Measurements from ENCODE around the gene SRD5A1.

DNA sequence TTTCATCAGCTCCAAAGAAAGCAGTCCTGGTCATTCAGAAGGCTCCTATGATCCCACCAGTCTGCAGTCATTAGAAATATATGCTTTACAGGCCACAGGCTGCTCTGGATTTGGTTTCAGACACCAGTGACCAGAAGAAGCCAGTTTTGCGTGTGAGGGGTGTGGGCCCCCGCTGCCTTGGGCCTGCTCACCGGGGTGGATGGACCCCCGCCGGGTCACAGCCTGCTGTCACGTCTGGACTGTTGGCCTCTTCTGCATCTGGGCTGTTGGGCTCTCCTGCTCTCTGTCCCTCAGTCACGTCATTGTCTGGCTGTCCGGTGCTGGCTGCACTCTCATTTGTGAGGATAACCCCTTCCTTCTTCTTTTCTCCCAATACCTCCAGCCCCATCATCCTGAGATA lies 33.5 kb upstream of the SRD5A1 start:
- no peak for TF ChIP-seq CBX5 (IDR thresholded peaks at IDR 0.05; ENCODE audit: low read depth, low read length)
- no peak for TF ChIP-seq JUND (IDR thresholded peaks at IDR 0.05; ENCODE audit: low read length)
- TF ChIP-seq, protein P1, sequence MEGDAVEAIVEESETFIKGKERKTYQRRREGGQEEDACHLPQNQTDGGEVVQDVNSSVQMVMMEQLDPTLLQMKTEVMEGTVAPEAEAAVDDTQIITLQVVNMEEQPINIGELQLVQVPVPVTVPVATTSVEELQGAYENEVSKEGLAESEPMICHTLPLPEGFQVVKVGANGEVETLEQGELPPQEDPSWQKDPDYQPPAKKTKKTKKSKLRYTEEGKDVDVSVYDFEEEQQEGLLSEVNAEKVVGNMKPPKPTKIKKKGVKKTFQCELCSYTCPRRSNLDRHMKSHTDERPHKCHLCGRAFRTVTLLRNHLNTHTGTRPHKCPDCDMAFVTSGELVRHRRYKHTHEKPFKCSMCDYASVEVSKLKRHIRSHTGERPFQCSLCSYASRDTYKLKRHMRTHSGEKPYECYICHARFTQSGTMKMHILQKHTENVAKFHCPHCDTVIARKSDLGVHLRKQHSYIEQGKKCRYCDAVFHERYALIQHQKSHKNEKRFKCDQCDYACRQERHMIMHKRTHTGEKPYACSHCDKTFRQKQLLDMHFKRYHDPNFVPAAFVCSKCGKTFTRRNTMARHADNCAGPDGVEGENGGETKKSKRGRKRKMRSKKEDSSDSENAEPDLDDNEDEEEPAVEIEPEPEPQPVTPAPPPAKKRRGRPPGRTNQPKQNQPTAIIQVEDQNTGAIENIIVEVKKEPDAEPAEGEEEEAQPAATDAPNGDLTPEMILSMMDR (IDR thresholded peaks at IDR 0.05; ENCODE audit: control extremely low read depth in 1 of 3, insufficient read depth in 1 of 3, low read depth in 1 of 3, low read length in 3 of 3), result no peak
- no peak for TF ChIP-seq EP300 (IDR thresholded peaks at IDR 0.05; ENCODE audit: borderline replicate concordance in 1 of 2, low read depth in 2 of 2, low read length in 2 of 2)
- TF ChIP-seq POLR2A (IDR thresholded peaks at IDR 0.05; ENCODE audit: control extremely low read depth in 1 of 2, low read depth in 2 of 2, low read length in 2 of 2), result no peak
- TF ChIP-seq YY1 (IDR thresholded peaks at IDR 0.05; ENCODE audit: low read depth, low read length), result no peak
- no peak for TF ChIP-seq CEBPB (IDR thresholded peaks at IDR 0.05; ENCODE audit: low read depth, low read length)

Measured in H1 (cell line).